HG03103 (cell line): ENCODE data around the gene CDK11A.

Experiments used
- ATAC-seq: cut with Tn5 transposase; IDR thresholded peaks from one replicate; pipeline ENCODE4 v1.9.1; 2021; ENCODE audit warnings: low read depth; ENCODE audit not compliant: unreplicated experiment

Gene CDK11A

GRCh38 chr1:1724035-1724864 is at the start of gene CDK11A:
TSS of gene CDK11A (minus strand) at chr1:1724357. CDS start at chr1:1722818, 1,539 bp downstream.
- peak; percentile 87 for ATAC-seq

GRCh38 chr1:1773874-1774273 is 49.7 kb upstream of the CDK11A start:
- ATAC-seq, result no peak

GRCh38 chr1:1771096-1771495 is 46.9 kb upstream of the CDK11A start:
- no peak for ATAC-seq

- ATAC-seq, result no peak
Observed at GRCh38 chr1:1770102-1770501, 45.9 kb upstream of the CDK11A start.

GRCh38 chr1:1768249-1768992 is 44.3 kb upstream of the CDK11A start:
- ATAC-seq, result no peak

- no peak for ATAC-seq
Observed at GRCh38 chr1:1764876-1765470, 40.8 kb upstream of the CDK11A start.

GRCh38 chr1:1763657-1764621 is 39.8 kb upstream of the CDK11A start:
- ATAC-seq, result no peak

GRCh38 chr1:1761504-1762376 is 37.6 kb upstream of the CDK11A start:
- no peak for ATAC-seq

- ATAC-seq, result no peak
Observed at GRCh38 chr1:1760715-1761114, 36.6 kb upstream of the CDK11A start.

- no peak for ATAC-seq
Observed at GRCh38 chr1:1760345-1760650, 36.1 kb upstream of the CDK11A start.

- no peak for ATAC-seq
Observed at GRCh38 chr1:1759456-1760344, 35.5 kb upstream of the CDK11A start.

- no peak for ATAC-seq
Observed at GRCh38 chr1:1758692-1759455, 34.7 kb upstream of the CDK11A start.

GRCh38 chr1:1758059-1758621 is 34.0 kb upstream of the CDK11A start:
- ATAC-seq, result no peak

GRCh38 chr1:1757422-1758058 is 33.4 kb upstream of the CDK11A start:
- no peak for ATAC-seq

GRCh38 chr1:1756661-1757421 is 32.7 kb upstream of the CDK11A start:
- no peak for ATAC-seq

- no peak for ATAC-seq
Observed at GRCh38 chr1:1755852-1756251, 31.7 kb upstream of the CDK11A start.
